GDM1 (cell line): ENCODE data around the gene IQUB.
"Not testable (repeated sequence)": the region's sequence is repeated elsewhere in the genome, so short reads cannot be mapped to it uniquely, and the experiment has no call there.

Source experiments
- DNase-seq: peaks from one replicate; lab custom pipeline; 2025; lab: John Stamatoyannopoulos, UW

IQUB gene

GRCh38 chr7:123415625-123416024, 118.8 kb downstream of the IQUB start:
- DNase-seq: no peak

GRCh38 chr7:123410273-123410904, 124.0 kb downstream of the IQUB start:
- no peak for DNase-seq

- DNase-seq: not testable (repeated sequence)
Observed at GRCh38 chr7:123407951-123408350, 126.4 kb downstream of the IQUB start.
